Transverse colon (tissue), 4 donors: ENCODE data around the gene ERFE.

Experiments used
- POLR2A ChIP-seq: fragments of 450-650 bp; IDR thresholded peaks from one replicate; pipeline ENCODE4 v1.6.1; 2016; ENCODE audit warnings: antibody characterized with exemption, mild to moderate bottlenecking, moderate library complexity
- POLR2AphosphoS5 ChIP-seq, 3 donors: sonication (generic); formaldehyde crosslinking; IDR thresholded peaks; one replicate each; pipeline ENCODE4 v1.6.1; 2016; ENCODE audit warnings: antibody characterized with exemption in 3 of 3
- TF ChIP-seq, protein P1 (sequence below), 5 experiments: fragments of 200-600 bp in 3 of 5; fragments of 450-650 bp in 2 of 5; sonication (generic) in 3 of 5; IDR thresholded peaks; 1 replicate in 2 of 5; 2 replicates in 3 of 5; pipeline ENCODE4 v1.5.1; 2016 to 2017; ENCODE audit warnings: antibody characterized with exemption in 5 of 5, inconsistent platforms in 3 of 5, mild to moderate bottlenecking in 2 of 5, moderate library complexity in 1 of 5

DNA sequence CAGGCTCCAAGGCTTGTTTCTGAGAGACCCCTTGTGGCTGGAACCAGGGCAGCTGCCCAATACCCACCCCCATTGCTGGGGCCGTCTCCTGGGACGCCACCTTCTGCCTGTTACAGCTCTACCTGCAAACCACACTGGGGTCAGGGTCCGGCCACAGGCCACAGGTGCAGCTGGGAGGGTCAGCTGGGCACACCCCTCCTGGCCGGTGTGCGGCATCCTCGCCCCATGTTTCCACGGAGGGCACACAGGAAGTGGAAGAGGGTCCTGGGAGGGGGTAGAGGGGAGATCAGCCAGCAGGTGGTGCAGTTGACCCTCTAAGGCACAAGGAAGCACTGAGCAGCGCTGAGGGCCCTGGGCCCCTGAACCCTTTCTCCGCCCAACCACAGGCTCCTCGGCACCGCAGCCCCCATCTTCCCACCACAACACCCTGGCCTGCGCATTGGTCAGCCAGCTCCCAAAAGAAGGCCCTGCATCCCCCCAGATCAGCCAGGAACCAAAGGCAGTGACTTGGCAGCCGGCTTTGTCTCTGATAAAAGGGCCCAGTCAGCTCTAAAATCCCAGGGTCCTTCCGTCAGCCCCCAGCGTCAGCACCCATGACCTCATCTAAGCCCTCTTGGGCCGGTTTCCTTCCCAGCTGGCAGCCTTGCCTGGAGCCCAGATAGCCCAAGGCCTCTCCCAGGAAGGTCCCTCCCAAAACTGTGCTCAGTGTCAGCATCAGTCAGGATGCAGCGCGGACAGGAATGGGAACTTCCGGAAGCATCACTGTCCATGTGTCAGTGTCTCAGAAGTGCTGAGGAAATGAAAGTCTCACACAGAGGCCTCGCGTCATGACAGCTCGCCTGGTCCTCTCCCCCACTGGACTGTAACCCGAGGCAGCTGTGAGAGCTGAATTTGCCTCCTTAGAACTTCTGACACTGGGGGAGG, 1.7 kb downstream of the ERFE start:
- TF ChIP-seq POLR2A = no peak
- TF ChIP-seq, protein P1, sequence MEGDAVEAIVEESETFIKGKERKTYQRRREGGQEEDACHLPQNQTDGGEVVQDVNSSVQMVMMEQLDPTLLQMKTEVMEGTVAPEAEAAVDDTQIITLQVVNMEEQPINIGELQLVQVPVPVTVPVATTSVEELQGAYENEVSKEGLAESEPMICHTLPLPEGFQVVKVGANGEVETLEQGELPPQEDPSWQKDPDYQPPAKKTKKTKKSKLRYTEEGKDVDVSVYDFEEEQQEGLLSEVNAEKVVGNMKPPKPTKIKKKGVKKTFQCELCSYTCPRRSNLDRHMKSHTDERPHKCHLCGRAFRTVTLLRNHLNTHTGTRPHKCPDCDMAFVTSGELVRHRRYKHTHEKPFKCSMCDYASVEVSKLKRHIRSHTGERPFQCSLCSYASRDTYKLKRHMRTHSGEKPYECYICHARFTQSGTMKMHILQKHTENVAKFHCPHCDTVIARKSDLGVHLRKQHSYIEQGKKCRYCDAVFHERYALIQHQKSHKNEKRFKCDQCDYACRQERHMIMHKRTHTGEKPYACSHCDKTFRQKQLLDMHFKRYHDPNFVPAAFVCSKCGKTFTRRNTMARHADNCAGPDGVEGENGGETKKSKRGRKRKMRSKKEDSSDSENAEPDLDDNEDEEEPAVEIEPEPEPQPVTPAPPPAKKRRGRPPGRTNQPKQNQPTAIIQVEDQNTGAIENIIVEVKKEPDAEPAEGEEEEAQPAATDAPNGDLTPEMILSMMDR (IDR thresholded peaks at IDR 0.05) = peak in 1 of 5 experiments; percentile 10
- no peak for TF ChIP-seq POLR2AphosphoS5 (IDR thresholded peaks at IDR 0.05)
